Heart right ventricle (tissue), 16 donors: Measurements from ENCODE around the gene GOLIM4. TPM values are rescaled to one million over a fixed set of nuclear protein-coding genes. Genes with fewer than 3 reads are reported as not detected.

Experiments
- ATAC-seq, 8 donors: fragments of 200-7000 bp; cut with Tn5 transposase; one replicate each; pipeline ENCODE4 v1.9.1; 2020; ENCODE audit warnings: mild to moderate bottlenecking in 8 of 8, moderate library complexity in 8 of 8, moderate number of reproducible peaks in 1 of 8
- DNase-seq, 2 donors: peaks; one replicate each; pipeline ENCODE4 v3.0.0-alpha.2; 2020
- H3K27ac ChIP-seq, 10 donors: fragments of 200-600 bp; sonication (generic) in 2 of 10; one replicate each; pipeline versions ENCODE4 v1.5.0 to v1.8.0; 2020 to 2022; ENCODE audit warnings: mild to moderate bottlenecking in 3 of 10
- H3K27me3 ChIP-seq, 7 donors: fragments of 200-600 bp; one replicate each; pipeline ENCODE4 v1.8.0; 2021 to 2022; ENCODE audit warnings: mild to moderate bottlenecking in 2 of 7
- H3K36me3 ChIP-seq, 9 donors: fragments of 200-600 bp; sonication (generic) in 1 of 9; one replicate each; pipeline versions ENCODE4 v1.5.0 to v1.8.0; 2020 to 2022; ENCODE audit warnings: mild to moderate bottlenecking in 2 of 9
- H3K4me1 ChIP-seq, 9 donors: fragments of 200-600 bp; sonication (generic) in 1 of 9; one replicate each; pipeline versions ENCODE4 v1.5.0 to v1.8.0; 2020 to 2022; ENCODE audit warnings: mild to moderate bottlenecking in 4 of 9
- H3K4me3 ChIP-seq, 10 donors: fragments of 200-600 bp; sonication (generic) in 2 of 10; one replicate each; pipeline versions ENCODE4 v1.5.0 to v1.8.0; 2020 to 2022; ENCODE audit warnings: mild to moderate bottlenecking in 7 of 10, moderate library complexity in 2 of 10
- H3K9me3 ChIP-seq, 11 donors: fragments of 200-600 bp in 10 of 11; sonication (generic) in 2 of 11; one replicate each; pipeline versions ENCODE4 v1.5.0 to v1.8.0; 2013 to 2022; ENCODE audit warnings: mild to moderate bottlenecking in 2 of 11, control low read depth in 1 of 11, moderate library complexity in 1 of 11
- CTCF ChIP-seq, 9 donors: fragments of 200-600 bp; sonication (generic) in 2 of 9; IDR thresholded peaks; one replicate each; pipeline versions ENCODE4 v1.5.0 to v1.8.0; 2021 to 2022; ENCODE audit warnings: antibody characterized with exemption in 9 of 9, mild to moderate bottlenecking in 5 of 9, moderate library complexity in 1 of 9
- WGBS, 2 donors: extraction: QIAGEN DNeasy Blood & Tissue Kit; methylation state at CpG; one replicate each; pipeline ENCODE4 v1.1.7; 2013; ENCODE audit warnings: inconsistent platforms in 1 of 2; 5-methylcytosine and 5-hydroxymethylcytosine counted together
- intact Hi-C, 10 donors: fragments of 100-400 bp; cut with DNase I; formaldehyde crosslinking; loops; one replicate each; pipeline versions ENCODE4 v1.11.1 to v1.14.2; 2022
- polyA plus RNA-seq, 2 donors: library from polyadenylated mRNA; stranded (reverse); fragments of 200-250 nt; gene quantifications; one replicate each; pipeline ENCODE4 v1.2.3, GENCODE V29; 2013
- total RNA-seq, 10 donors: library from RNA; stranded (reverse); fragmentation: NEBNext Ultra II Directional in 3 of 10; extraction: Animal tissue kit (Norgen Biotek cat#: 25700) in 3 of 10; gene quantifications; one replicate each; pipeline versions ENCODE4 v1.2.1 to v1.2.4, GENCODE V29; 2021 to 2023
- donor health status: Arrhythmogenic right ventricular cardiomyopathy.
- donor health status: ischemic (EF 13 %, LVEDD 7.1; RV severe dilation, severe dysfunction).
- donor health status: healthy with polysubstance abuse.
- donor health status: DM: no; HTN: yes; CAD: no.
- donor health status: DM: no; HTN: no; CAD: no.
- donor health status: ischemic (EF 25% LVEDD 6.9; RV normal size, moderate dysfunction).
- donor health status: ischemic (EF 25% LVEDD 5.7; RV mildly dilated, moderate dysfunction).
- donor health status: healthy.
- donor health status: DM: yes; HTN: yes; CAD: no.
- donor health status: Ischemic cardiomyopathy.
- donor health status: ischemic (EF 35%, LVEDD 5.7; RV mildly dilated, moderate dysfunction).
- donor health status: nonischemic (EF 11% LVEDD 7.7; RV severe dilation, severe dysfunction).
- donor health status: DM: yes; HTN: yes; CAD: no.
- donor health status: PGD.
- donor health status: ischemic (EF 29% LVEDD 5.4; RV normal size, mild dysfunction).
- donor health status: nonischemic (EF 23%, LVEDD 6.1; RV moderate dilation, normal function).

The GOLIM4 gene
- total and polyA plus RNA-seq, 12 donors = 18.8 to 103 (median 69.8) TPM

- TF ChIP-seq CTCF (IDR thresholded peaks at IDR 0.05) = no peak
- Histone ChIP-seq H3K4me3 (peak overlapping the region in 5 of 10 donors; percentile 30 to 44 (median 38)), H3K27me3 (no peaks in the 10 kb centered on the region), H3K36me3 (peaks cover 0 to 6% (median 0%) of the 10 kb centered on the region in 9 donors), H3K4me1 (peaks cover 0 to 66% (median 45%) of the 10 kb centered on the region in 9 donors), H3K9me3 (peaks cover 0 to 5% (median 0%) of the 10 kb centered on the region in 11 donors), H3K27ac (peak overlapping the region in 8 of 10 donors; percentile 23 to 85 (median 74))
- DNase-seq = no peak
- intact Hi-C loops = loop anchor here in 3 of 10 donors (1.0 to 5.0 kb wide), 2 partner anchors 41 to 113 kb away; no protein-coding TSS in a partner anchor
- no peak for ATAC-seq
Observed at GRCh38 chr3:168051070-168051469, 44.7 kb downstream of the GOLIM4 start.

- no peak overlapping the region for H3K4me3 ChIP-seq
- ATAC-seq (peak in 3 of 8 donors; percentile 37 to 48 (median 48)), DNase-seq (no peak)
- intact Hi-C loops = loop anchor here in 8 of 10 donors (2.0 to 10.0 kb wide), 8 partner anchors 43 to 1725 kb away; partner anchors contain the start of genes GOLIM4 (in 4 of the 8) and MYNN (in 1 of the 8)
- no peak for TF ChIP-seq CTCF (IDR thresholded peaks at IDR 0.05)
- peak overlapping the region in 8 of 10 donors; percentile 26 to 69 (median 54) for H3K27ac ChIP-seq
- H3K36me3 ChIP-seq = no peaks in the 10 kb centered on the region
- H3K4me1 ChIP-seq = peaks cover 0 to 71% (median 46%) of the 10 kb centered on the region in 9 donors
- WGBS, 2 donors = 57 to 61% methylated on average over 6 of the region's 6 CpGs
- H3K27me3 ChIP-seq = no peaks in the 10 kb centered on the region
- no peaks in the 10 kb centered on the region for H3K9me3 ChIP-seq
Observed at GRCh38 chr3:168049367-168049974, 46.3 kb downstream of the GOLIM4 start.

GRCh38 chr3:168048414-168049330, 47.1 kb downstream of the GOLIM4 start:
- H3K36me3 ChIP-seq = peaks cover 0 to 3% (median 0%) of the 10 kb centered on the region in 9 donors
- WGBS, 2 donors = 57 to 58% methylated on average over 5 of the region's 5 CpGs
- intact Hi-C loops = loop anchor here in 8 of 10 donors (2.0 to 10.0 kb wide), 8 partner anchors 44 to 1726 kb away; partner anchors contain the start of genes GOLIM4 (in 4 of the 8) and MYNN (in 1 of the 8)
- ATAC-seq (peak in 3 of 8 donors; percentile 28 to 32 (median 31)), DNase-seq (no peak)
- TF ChIP-seq CTCF (IDR thresholded peaks at IDR 0.05) = no peak
- H3K27ac ChIP-seq = peak overlapping the region in 8 of 10 donors; percentile 26 to 69 (median 54)
- peaks cover 0 to 74% (median 51%) of the 10 kb centered on the region in 9 donors for H3K4me1 ChIP-seq
- H3K27me3 ChIP-seq = no peaks in the 10 kb centered on the region
- H3K4me3 ChIP-seq = no peak overlapping the region
- H3K9me3 ChIP-seq = no peaks in the 10 kb centered on the region

GRCh38 chr3:168047936-168048335, 47.8 kb downstream of the GOLIM4 start:
- no peak for TF ChIP-seq CTCF (IDR thresholded peaks at IDR 0.05)
- peaks cover 0 to 74% (median 53%) of the 10 kb centered on the region in 9 donors for H3K4me1 ChIP-seq
- no peaks in the 10 kb centered on the region for H3K27me3 ChIP-seq
- ATAC-seq (no peak), DNase-seq (no peak)
- no peaks in the 10 kb centered on the region for H3K9me3 ChIP-seq
- intact Hi-C loops = loop anchor here (1.0 to 10.0 kb wide), 11 partner anchors 45 to 1727 kb away; partner anchors contain the start of genes GOLIM4 (in 4 of the 10) and MYNN (in 1 of the 10)
- no peak overlapping the region for H3K4me3 ChIP-seq
- whole genome bisulfite sequencing, 2 donors = 80% methylated on average over 3 of the region's 3 CpGs
- H3K27ac ChIP-seq = peak overlapping the region in 1 of 10 donors; percentile 59
- peaks cover 0 to 7% (median 3%) of the 10 kb centered on the region in 9 donors for H3K36me3 ChIP-seq
